HL-60/S4 (cell line): Measurements from ENCODE around the gene DNAJC24.

Source experiments
- in situ Hi-C: fragments of 300-500 bp; cut with MboI; formaldehyde crosslinking; loops from 2 replicates; pipeline ENCODE4 v1.14.3; 2022; ENCODE audit warnings: low sequenced_read_pairs

DNAJC24 gene

GRCh38 chr11:31479066-31479465 lies 109.4 kb downstream of the DNAJC24 start:
- in situ Hi-C loops, result no loop called here

GRCh38 chr11:31480930-31481329 lies 111.3 kb downstream of the DNAJC24 start:
- in situ Hi-C loops, result no loop called here
